Fibroblast of skin of left quadriceps (primary cell): ENCODE measurements around the gene ARHGEF19.
A peak's percentile ranks its signal among the peaks of the same experiment; 100 is the strongest.
"Not testable (repeated sequence)": the region's sequence is repeated elsewhere in the genome, so short reads cannot be mapped to it uniquely, and the experiment has no call there.

ENCODE experiments used
- DNase-seq, 2 experiments: peaks; one replicate each; pipeline ENCODE4 v3.0.0-alpha.2; 2013; ENCODE audit warnings: low read depth in 2 of 2

Gene ARHGEF19

DNA sequence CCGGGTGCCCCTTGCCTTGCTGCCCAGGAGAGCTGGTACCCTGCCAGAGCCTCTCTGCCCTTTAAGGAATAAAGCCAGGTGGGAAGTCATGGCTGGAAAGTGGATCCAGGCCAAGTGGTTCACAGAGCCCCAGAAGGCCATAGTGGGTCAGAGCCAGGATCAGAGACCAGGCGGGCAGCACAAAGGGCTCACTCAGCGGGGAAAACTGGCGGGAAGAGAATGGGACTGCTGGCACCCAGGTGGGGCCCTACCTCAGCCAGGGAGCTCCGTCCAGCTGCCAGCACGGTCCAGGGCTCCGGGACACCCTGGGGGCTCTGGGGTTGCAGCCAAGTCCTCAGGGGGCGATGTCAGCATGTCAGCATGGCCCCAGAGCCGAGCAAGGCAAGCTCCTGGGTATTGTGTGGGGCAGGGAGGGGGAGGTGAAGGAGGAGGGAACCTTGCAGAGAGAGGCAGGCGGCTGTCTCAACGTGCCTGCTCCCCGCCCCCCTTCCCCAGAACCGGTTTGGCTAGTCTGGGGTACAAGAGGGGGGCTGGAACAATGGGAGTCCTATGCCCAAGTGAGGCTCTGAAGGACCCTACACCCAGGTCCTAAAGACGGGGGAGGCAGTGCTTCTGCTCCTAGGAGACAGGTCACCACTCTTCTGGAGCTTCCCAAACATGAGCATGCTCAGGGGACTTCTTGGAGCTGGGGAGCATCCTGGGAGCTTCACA, at the start of gene ARHGEF19:
Gene ARHGEF19 (minus strand): TSS at position 402 of the 711 bp plus-strand sequence. CDS start 3,598 bp downstream, outside the sequence.
- no peak for DNase-seq

DNA sequence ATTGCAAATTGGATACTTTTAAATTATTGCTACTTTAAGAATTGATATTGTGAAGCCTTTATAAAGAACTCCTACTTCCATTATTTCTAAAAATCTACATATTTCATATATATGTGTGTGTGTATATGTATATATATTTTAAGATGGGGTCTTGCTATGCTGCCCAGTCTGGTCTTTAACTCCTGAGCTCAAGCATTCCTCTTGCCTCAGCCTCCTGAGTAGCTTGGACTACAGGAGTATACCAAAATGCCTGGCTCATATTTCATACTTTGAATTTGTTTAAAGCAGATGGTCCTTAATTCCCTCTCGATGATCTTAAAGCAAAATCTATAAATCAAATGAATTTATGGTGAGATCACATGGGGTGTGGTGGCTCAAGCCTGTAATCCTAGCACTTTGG, 49.6 kb upstream of the ARHGEF19 start:
- no peak for DNase-seq

DNA sequence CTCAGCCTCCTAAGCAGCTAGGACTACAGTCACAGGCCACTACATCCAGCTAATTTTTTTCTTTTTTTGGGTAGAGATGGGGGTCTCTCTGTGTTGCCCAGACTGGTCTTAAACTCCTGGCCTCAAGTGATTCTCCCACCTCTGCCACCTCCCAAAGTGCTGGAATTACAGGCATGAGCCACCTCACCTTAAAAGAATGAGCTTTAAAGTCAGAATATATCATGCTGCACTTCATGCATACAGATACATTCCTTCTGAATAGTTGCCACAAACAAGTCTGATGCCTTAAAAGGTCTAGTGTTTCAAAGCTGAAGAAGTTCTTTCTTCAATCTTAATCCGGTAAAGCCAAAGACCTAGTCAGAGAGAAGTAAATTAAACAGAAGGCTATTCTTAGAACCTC, 48.4 kb upstream of the ARHGEF19 start:
- DNase-seq: peak; percentile 39 to 47

DNA sequence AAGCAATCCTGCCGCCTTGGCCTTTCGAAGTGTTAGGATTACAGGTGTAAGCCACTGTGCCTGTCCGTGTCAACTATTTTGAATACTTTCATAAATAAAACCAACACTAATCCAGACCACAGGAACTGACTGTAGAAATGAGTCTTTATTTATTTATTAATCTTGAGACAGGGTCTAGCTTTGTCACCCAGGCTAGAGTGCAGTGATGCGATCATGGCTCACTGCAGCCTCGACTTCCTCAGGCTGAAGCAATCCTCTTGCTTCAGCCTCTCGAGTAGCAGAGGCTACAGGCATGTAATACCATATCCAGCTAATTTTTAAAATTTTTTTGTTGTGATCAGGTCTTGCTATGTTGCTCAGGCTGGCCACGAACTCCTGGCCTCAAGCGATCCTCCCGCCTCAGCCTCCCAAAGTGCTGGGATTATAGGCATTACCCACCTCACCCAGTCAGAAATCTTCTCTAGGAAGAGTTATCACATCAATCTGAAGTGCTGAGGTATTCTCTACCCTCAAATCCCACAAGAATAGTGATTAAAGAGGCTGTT, 46.2 kb upstream of the ARHGEF19 start:
- no peak for DNase-seq

DNA sequence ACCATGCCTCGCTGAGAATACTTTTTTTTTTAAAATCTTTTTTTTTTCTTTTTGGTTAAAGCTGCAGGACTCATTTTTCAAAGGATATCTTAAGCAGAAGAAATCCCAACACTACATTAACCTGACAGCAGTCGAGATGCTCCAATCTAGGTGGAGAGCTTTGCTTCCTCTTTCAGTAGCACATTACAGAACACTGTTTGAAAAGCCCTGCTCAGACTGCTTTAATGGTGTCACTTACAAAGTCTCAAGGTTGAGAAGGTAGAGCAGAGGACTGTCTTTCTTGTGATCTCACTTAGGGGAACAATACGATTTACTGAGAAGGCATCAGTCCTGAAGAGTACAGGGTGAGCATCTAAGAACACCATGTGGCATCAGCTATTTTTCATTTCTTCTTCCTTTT, 45.5 kb upstream of the ARHGEF19 start:
- DNase-seq: no peak

DNA sequence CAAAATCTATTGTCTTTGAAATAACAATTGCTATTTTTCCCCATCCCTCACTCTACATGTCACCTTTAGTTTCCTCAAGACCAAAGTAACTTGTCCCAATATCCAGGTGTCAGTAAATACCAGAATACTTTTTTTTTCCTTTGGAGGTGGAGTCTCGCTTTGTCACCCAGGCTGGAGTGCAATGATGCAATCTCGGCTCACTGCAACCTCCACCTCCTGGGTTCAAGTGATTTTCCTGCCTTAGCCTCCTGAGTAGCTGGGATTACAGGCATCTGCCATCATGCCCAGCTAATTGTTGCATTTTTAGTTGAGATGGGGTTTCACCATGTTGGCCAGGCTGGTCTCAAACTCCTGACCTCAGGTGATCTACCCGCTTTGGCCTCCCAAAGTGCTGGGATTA, 45.1 kb upstream of the ARHGEF19 start:
- not testable (repeated sequence) for DNase-seq

DNA sequence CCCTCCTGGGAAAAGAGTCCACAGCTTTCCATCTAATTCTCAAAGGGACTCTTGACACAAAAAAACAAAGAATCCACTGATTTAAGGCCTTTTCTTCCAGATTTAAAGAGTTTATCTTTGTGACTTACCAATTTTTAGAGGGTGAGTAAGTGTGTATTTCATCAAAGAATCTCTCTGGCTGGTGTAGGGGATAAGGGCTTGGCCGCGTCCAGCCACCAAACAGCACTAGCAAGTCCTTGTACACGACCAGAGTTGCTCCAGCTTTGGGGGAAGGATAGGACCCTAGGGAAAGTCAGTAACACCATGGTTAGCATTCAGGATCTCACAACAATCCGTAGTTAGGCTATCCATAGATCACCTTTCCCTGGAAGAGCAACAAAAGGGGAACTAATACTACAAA, 44.0 kb upstream of the ARHGEF19 start:
- DNase-seq: no peak

DNA sequence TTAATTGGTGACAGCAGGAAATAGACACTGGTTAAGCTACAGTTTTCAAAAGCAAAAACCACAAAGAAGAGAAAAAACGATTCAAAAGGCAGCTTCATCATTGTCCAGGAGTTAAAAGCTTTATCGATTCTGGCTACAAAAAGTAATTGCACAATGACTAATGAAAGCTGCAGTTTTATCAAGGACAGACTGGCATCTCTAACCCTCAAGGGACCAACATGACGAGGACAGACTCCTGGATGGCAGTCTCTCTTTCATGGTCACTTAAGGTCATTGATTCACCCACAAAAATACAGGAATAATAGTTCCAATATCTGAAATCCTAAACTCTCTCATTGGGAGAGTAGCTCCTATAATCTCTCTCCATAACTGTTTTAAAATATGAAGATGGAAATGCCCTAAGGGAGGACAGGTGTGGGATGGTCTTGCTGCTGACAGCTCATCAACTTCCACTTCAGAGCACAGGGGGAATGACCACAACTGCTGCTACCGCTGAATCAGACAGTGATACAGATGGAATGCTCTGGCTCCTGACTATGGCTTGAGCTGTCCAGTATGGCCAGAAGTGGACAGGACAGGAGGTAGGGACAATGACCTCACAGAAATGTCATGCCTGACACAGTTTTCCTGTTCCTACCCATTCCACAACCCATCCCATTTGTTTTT, 41.9 kb upstream of the ARHGEF19 start:
- no peak for DNase-seq

DNA sequence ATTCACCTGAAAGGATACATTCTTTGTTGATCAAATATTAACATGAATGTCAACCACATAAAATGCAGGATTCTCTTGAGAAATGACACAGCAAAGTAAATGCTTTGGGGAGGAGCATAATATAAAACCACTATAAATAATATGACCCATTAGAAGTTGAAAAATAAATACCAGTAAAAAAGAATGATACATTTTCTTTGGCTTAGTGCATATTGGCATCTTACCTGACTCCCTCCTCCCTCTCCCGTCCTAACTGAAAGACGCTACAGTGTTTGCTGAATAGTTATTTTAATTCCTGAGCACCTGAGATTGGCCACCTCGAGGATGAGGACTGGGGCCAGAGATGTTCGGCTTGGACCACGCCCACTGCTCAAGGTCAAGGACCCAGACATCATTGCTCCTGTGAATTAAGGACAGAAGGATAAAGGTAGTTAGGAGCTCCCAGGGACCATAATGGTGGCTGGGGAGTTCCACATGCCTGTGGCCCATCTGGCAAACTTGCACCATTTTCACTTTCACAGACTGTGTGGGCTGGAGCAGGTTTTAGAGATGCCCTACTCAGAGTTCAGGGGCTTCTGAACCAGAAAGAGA, 41.0 kb upstream of the ARHGEF19 start:
- no peak for DNase-seq

DNA sequence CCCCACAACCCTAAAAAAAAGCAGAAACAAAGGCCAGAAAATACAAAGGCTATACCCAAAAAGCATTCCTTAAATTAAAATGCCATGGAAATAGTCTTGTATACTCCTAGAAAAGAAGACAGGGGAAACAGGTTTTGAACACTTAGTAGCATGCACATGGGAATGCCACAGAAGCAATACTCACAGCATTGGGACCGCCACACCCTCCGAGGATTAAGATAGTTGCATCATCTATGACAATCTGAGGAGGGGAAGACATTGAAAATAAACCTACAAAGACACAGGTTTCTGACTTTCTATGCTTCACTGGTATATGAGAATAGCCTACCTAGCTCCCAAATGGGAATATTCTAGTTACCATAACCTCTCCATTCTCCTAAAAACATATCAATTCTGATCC, 40.5 kb upstream of the ARHGEF19 start:
- DNase-seq: no peak

DNA sequence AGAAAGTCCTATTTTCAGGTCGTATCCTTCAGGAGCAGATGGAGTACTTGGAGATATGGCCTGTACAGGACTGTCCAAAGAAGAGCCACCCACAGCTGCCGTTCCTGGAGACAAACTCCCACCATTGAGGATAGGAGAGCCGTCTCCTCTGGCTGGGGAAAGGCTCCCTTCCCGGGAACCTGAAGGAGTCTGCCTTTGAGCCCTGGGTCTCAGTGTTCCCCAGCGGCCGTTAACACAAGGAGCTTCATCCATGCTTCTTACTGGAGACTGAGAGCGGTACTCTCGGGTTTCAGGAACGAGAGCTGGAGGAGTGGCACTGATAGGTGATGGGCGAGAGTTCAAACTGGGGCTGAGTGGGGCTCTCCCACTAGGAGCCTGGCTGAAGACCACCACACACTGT, 38.9 kb upstream of the ARHGEF19 start:
- no peak for DNase-seq

DNA sequence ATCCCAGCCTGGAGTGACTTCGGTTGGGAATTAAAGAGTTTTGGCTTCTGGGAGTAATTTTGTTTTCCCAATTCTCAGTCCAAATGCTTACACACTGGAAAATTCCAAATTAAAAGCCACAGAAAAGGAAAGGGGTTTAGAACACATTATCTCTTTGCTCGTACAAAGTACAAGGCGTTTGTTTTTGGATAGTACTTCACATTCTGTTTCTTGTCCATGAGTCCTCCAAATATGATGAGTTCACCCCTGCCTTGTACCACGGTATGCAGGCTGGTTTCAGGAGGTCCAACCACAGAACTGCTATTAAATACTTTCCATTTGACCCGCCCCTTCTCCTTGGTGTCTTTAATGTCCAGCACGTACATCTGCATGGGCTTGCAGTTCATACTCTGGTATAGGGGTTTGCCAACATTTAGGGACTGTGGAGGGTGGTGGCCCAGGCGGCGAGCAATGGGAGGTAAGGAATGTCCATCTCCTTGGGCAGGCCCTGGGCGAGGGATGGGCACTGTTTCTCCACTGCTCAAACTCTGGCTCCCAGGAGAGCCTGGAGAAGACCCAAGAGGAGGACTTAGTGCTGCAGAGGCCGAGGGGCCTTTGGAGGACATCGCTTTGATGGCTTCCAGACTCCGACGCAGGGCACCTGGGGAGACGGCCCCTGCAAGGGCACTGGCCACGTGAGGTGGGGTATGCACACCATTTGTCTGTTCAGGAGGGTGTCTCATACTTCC, 38.2 kb upstream of the ARHGEF19 start:
- no peak for DNase-seq

DNA sequence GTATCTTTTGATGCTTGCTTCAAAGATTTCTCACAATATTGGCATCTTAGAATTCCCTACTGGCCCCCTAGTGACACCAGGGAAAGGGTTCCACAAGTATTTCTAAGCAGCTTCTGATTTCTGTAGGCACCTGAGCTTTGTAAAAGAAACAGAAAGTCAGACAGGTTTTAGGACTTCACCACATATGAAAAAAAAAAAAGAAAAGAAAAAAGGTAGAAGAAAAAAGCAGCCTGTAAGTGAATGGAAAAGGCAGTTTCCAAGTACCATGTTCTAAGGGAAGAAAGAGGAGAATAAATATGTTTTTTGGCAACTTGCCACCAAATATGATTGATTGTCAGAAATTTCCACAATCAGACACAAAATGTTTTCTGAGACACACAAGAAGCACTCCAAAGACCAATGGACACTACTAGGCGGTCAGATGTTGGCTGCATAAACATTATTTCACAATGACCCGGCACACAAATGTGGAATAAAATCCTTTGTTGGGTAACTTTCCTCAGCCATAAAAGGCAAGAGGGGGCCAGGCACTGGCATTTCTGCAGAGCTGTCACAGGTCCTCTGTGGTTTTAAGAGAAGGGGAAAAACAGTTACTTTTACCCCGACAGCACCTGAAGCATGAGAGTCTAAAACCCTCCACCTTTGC, 37.3 kb upstream of the ARHGEF19 start:
- peak in 1 of 2 experiments; percentile 15 for DNase-seq

DNA sequence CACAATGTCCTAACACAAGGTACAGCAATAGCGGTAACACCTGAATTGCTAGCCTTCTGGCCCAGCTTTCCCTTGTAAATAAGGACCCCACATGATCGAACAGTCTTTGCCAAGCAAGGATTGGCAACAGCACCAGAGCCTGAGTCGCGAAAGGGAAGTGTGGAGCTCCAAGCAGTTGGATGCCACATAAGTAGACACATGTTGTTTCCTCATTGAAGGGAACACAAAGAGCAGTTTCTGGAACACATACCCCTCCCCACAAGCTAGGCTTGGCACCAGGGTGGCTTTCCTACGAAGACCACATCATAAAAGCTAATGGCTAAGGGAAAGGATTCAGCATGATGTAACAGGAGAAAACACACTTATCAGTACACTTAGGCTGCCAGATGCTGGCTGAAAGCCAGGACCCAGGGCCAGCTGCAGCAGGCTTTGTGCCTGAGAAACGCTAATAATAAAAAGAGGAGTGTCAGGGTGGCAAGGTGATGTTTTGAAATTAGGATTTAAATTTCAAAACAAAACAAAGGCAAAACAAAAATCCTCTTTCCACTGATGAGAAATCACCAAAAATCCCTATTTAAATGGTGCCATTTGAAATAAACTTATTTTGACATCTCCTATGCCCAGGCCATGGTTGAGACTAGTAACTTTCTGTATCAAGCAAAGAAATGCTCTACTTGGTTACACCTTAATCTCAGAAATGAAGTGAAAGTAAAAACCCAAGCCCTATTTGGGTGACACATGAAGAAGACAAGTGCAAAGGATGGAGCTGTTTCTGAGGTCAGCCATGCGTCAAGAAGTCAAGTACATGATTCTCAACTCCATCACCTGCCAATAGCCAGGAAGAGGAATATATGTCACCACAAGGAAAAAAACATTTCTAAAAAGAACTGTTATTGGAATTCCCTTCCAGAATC, 36.4 kb upstream of the ARHGEF19 start:
- DNase-seq: peak; percentile 67

DNA sequence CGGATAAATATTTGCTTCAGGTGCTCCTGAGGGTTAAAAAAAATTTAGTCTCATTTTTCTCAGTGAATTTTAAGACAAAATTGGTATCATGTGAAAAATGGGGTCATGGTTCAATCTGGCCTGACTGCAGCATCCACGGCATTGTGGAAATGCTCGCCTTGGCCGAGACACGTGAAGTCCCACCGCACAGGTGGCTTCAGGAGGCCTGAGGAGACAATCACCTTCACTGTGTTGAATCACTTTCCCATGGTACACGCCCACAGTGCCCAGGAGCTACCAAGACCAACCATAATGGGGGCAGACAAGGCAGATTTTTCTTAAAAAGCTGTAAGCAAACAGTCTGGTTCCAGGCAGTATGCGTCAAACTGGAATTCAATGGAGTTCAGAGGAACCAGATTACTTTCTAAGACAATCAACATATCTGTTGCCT, 35.6 kb upstream of the ARHGEF19 start:
- DNase-seq: no peak

DNA sequence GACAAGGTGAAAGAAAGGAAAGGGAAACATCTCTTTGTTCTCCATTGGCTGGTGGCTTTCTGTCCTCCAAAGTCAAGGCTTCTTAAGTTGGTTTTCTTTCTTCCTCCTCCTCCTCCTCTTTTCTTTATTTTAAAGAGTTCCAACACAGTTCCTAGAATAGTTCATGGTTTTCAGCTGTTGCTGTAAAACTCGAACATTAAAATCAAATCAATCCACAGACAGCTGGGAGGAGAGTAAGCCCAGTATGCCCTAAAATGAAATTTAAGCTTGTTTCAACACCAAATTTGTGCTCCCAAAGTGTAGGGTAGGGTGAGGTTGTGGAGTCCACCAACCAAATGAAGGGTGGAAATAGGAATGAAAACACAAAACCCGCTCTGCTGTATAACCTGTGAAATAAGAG, 35.0 kb upstream of the ARHGEF19 start:
- DNase-seq: no peak

DNA sequence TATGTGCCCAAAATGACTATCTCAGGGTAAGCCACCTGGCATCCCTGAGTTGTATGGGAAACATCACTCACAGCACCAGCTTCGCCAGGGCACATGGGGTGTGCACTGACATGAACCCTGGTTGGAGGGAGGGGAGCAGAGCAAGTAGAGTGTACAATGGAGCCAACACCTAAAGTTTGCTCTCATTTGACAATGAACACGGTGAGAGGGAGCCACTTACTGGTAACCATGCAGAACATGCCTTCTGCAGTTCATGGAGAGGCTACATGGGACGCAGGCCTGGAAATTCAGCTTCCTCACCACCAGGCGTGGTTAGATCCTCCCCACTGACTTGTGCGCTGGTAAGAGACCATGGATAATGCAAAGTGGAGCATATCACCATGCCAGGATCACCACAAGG, 34.5 kb upstream of the ARHGEF19 start:
- no peak for DNase-seq

DNA sequence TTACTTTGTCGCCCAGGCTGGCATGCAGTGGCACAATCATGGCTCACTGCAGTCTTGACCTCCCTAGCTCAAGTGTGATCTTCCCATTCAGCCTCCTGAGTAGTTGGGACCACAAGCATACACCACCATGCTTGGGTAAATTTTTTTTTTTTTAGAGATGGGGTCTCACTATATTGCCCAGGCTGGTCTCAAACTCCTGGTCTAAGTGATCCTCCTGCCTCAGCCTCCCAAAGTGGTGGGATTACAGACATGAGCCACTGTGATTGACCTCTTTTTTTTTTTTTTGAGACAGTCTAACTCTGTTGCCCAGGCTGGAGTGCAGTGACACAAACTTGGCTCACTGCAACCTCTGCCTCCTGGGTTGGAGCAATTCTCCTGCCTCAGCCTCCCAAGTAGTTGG, 33.8 kb upstream of the ARHGEF19 start:
- DNase-seq: not testable (repeated sequence)

DNA sequence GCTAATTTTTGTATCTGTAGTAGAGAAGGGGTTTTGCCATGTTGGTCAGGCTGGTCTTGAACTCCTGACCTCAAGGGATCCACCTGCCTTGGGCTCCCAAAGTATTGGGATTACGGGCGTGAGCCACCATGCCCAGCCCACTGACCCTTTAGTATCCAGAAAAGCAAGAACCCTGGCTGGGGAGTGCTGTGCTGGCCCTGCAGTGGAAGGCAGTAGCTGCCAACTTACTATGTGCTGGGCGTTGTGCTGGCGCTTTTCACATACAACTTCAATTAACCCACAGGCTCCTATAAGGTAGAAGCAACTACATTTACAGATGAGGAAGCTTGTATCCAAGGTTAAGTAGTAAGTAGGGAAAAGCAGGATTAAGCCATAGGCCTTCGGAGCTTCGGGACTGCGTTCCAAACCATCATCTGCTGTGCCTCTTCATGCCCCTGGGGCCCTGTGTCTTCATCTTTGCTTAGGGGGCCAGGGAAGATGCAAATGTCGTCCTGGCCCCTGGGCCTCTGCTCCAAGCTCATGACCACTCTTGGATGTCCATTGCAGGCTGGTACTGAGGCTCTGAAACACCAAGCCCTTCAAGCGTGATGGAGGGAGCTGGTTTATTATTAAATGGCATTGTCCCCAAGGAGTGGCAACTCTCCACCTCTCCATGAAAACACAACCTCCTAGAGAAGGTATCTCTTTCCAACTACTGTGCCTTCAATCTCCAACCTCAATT, 33.2 kb upstream of the ARHGEF19 start:
- DNase-seq: no peak
